Panc1 (cell line): ENCODE data around the gene METTL1. TPM values are rescaled to one million over a fixed set of nuclear protein-coding genes. Genes with fewer than 3 reads are reported as not detected.

Experiments
- ATAC-seq: fragments of 200-7000 bp; cut with Tn5 transposase; 2 replicates; pipeline ENCODE4 v1.9.1; 2020; ENCODE audit warnings: mild to moderate bottlenecking, moderate library complexity
- BruUV-seq: library from RNA; stranded (reverse); fragments of 400-500 nt; replicated peaks from 2 replicates; lab custom pipeline; 2021; lab: Mats Ljungman, UMichigan
- CTCF ChIA-PET: fragments of 300-600 bp; sonication (Branson Sonifier 250); formaldehyde crosslinking; loops from one replicate; lab custom pipeline; 2022; ENCODE audit warnings: antibody characterized with exemption; lab: Charles Lee
- POLR2A ChIA-PET: fragments of 300-600 bp; sonication (Branson Sonifier 250); formaldehyde crosslinking; loops from one replicate; lab custom pipeline; 2022; ENCODE audit warnings: antibody characterized with exemption; lab: Charles Lee
- DNase-seq: peaks from one replicate; pipeline ENCODE4 v3.0.0-alpha.2; 2010; ENCODE audit warnings: low read depth, low spot score
- H3K27ac ChIP-seq: 2 replicates; pipeline ENCODE4 v1.5.1; 2011; ENCODE audit warnings: mild to moderate bottlenecking, low read length, inconsistent platforms
- H3K27me3 ChIP-seq: fragments of 200-500 bp; sonication (Bioruptor generic); 2 replicates; pipeline ENCODE4 v1.6.0; 2014; ENCODE audit warnings: low read length, inconsistent platforms; ENCODE audit not compliant: control insufficient read depth, insufficient read depth
- H3K36me3 ChIP-seq: fragments of 200-500 bp; sonication (Bioruptor generic); 2 replicates; pipeline ENCODE4 v1.5.1; 2014; ENCODE audit warnings: inconsistent platforms, mild to moderate bottlenecking, low read length, moderate library complexity; ENCODE audit not compliant: control insufficient read depth, insufficient read depth
- H3K4me1 ChIP-seq: 2 replicates; pipeline ENCODE4 v1.5.1; 2011; ENCODE audit warnings: inconsistent platforms, mild to moderate bottlenecking, low read length, moderate library complexity; ENCODE audit not compliant: control insufficient read depth, insufficient read depth
- H3K4me3 ChIP-seq, 2 experiments: 2 replicates each; pipeline ENCODE4 v1.5.1; 2011 to 2012; ENCODE audit warnings: low read depth in 2 of 2, low read length in 2 of 2, mild to moderate bottlenecking in 2 of 2, inconsistent platforms in 1 of 2, moderate library complexity in 1 of 2
- H3K9me3 ChIP-seq: fragments of 200-500 bp; sonication (Bioruptor generic); 2 replicates; pipeline ENCODE4 v1.5.1; 2014; ENCODE audit warnings: low read depth, mild to moderate bottlenecking, inconsistent platforms, low read length, moderate library complexity; ENCODE audit not compliant: control insufficient read depth, insufficient read depth
- CTCF ChIP-seq: fragments of 450-650 bp; IDR thresholded peaks from 2 replicates; pipeline ENCODE4 v1.5.1; 2017; ENCODE audit warnings: mild to moderate bottlenecking
- POLR2AphosphoS5 ChIP-seq: IDR thresholded peaks from 2 replicates; pipeline ENCODE4 v1.6.1; 2012; ENCODE audit warnings: mild to moderate bottlenecking, low read depth, low read length, moderate library complexity
- SIN3A ChIP-seq: IDR thresholded peaks from 2 replicates; pipeline ENCODE4 v1.6.1; 2012; ENCODE audit warnings: low read depth, mild to moderate bottlenecking, low read length, moderate library complexity, borderline replicate concordance; ENCODE audit not compliant: insufficient read depth
- TCF7L2 ChIP-seq: IDR thresholded peaks from 2 replicates; pipeline ENCODE4 v1.6.1; 2011; ENCODE audit warnings: mild to moderate bottlenecking, low read depth, low read length, inconsistent platforms
- in situ Hi-C: cut with HindIII; loops from 2 replicates; pipeline ENCODE4 v1.10.0; 2016; ENCODE audit warnings: low sequenced_read_pairs, low pct_unique_long_range_greater_than_20kb
- intact Hi-C: fragments of 100-400 bp; cut with micrococcal nuclease; formaldehyde crosslinking; loops from one replicate; pipeline ENCODE4 v1.10.0; 2022; ENCODE audit not compliant: unreplicated experiment
- total RNA-seq: library from RNA; stranded (reverse); gene quantifications from one replicate; pipeline ENCODE4 v1.2.1, GENCODE V29; 2021; ENCODE audit not compliant: unreplicated experiment
- TF ChIP-seq, protein P1 (sequence below), 2 experiments: IDR thresholded peaks; 2 replicates each; pipeline ENCODE4 v1.6.1; 2011 to 2012; ENCODE audit warnings: low read depth in 2 of 2, control low read depth in 1 of 2, low read length in 1 of 2, mild to moderate bottlenecking in 1 of 2, moderate library complexity in 1 of 2; ENCODE audit not compliant: insufficient read depth in 1 of 2

Gene METTL1
- total RNA-seq, 1 experiment from 2014 or later: 46.5 TPM

- intact Hi-C loops (no loop called here), in situ Hi-C loops (no loop called here)
- Histone ChIP-seq H3K4me3 (no peak overlapping the region), H3K27ac (no peak overlapping the region), H3K4me1 (peaks cover 3% of the 10 kb centered on the region), H3K36me3 (no peaks in the 10 kb centered on the region; the same call in 1 of the 2 replicates), H3K9me3 (no peaks in the 10 kb centered on the region), H3K27me3 (peaks cover 6% of the 10 kb centered on the region; the same call in 1 of the 2 replicates)
- ChIA-PET POLR2A (no interaction called here), CTCF (no interaction called here)
- DNase-seq (no peak), ATAC-seq (no peak)
- TF ChIP-seq SIN3A (no peak), CTCF (no peak), TCF7L2 (no peak), POLR2AphosphoS5 (no peak)
- TF ChIP-seq, protein P1, sequence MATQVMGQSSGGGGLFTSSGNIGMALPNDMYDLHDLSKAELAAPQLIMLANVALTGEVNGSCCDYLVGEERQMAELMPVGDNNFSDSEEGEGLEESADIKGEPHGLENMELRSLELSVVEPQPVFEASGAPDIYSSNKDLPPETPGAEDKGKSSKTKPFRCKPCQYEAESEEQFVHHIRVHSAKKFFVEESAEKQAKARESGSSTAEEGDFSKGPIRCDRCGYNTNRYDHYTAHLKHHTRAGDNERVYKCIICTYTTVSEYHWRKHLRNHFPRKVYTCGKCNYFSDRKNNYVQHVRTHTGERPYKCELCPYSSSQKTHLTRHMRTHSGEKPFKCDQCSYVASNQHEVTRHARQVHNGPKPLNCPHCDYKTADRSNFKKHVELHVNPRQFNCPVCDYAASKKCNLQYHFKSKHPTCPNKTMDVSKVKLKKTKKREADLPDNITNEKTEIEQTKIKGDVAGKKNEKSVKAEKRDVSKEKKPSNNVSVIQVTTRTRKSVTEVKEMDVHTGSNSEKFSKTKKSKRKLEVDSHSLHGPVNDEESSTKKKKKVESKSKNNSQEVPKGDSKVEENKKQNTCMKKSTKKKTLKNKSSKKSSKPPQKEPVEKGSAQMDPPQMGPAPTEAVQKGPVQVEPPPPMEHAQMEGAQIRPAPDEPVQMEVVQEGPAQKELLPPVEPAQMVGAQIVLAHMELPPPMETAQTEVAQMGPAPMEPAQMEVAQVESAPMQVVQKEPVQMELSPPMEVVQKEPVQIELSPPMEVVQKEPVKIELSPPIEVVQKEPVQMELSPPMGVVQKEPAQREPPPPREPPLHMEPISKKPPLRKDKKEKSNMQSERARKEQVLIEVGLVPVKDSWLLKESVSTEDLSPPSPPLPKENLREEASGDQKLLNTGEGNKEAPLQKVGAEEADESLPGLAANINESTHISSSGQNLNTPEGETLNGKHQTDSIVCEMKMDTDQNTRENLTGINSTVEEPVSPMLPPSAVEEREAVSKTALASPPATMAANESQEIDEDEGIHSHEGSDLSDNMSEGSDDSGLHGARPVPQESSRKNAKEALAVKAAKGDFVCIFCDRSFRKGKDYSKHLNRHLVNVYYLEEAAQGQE (IDR thresholded peaks at IDR 0.05; ENCODE audit: insufficient read depth in 1 of 2, low read depth in 2 of 2, low read length in 1 of 2): no peak
- BruUV-seq: no TSS peak
Observed at GRCh38 chr12:57761391-57761998, 10.4 kb downstream of the METTL1 start.

DNA sequence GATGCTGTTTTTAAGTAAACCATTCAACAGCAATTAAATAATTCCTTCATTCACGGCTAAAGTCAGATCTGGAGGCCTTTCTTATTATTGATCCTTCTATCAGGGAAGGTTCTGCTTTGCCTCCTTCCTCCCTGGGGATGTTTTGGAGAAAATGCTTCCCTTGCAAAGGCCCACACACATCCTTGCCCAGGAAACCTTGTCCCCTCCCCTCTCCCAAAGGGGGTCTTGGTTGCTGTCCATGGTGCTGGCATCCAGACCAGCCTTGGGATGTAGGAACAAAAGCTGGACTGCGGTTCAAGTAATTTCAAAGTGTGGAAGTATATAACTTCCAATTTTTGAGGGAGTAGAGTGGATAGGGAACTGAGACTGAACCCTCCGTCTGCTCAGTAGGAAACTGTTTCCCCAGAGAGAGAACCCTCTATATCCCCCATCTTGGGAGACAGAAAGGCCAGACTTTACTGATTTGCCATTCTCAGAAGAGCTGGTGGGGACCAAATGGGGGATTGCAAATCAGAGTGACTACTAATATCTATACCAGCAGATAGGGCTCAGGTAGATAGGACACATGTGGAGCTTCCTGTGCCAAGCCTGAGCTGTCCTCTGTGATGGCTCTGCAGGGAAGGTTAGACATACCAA is 11.4 kb downstream of the METTL1 start:
- POLR2A ChIA-PET: no interaction called here
- TF ChIP-seq CTCF (no peak), SIN3A (no peak)
- TF ChIP-seq, protein P1 (IDR thresholded peaks at IDR 0.05; ENCODE audit: insufficient read depth in 1 of 2, low read depth in 2 of 2, low read length in 1 of 2): peak; percentile 87 to 90
- no TSS peak for BruUV-seq
- CTCF ChIA-PET: no interaction called here
- in situ Hi-C loops: no loop called here
- Histone ChIP-seq H3K36me3 (no peaks in the 10 kb centered on the region; the same call in 1 of the 2 replicates), H3K4me1 (peaks cover 3% of the 10 kb centered on the region), H3K27ac (no peak overlapping the region), H3K9me3 (no peaks in the 10 kb centered on the region), H3K27me3 (peaks cover 11% of the 10 kb centered on the region), H3K4me3 (no peak overlapping the region)
- intact Hi-C loops: no loop called here
- DNase-seq: no peak
- no peak for ATAC-seq
